Natural killer cell (primary cell): Measurements from ENCODE around the gene TMEM30A. TPM values are rescaled to one million over a fixed set of nuclear protein-coding genes. Genes with fewer than 3 reads are reported as not detected.

Experiments used
- ATAC-seq, 3 donors: fragments of 150-1000 bp in 2 of 3; fragments of 200-7000 bp in 1 of 3; cut with Tn5 transposase; 1 replicate in 1 of 3; 2 replicates in 2 of 3; pipeline ENCODE4 v1.10.0; 2021; ENCODE audit warnings: mild to moderate bottlenecking in 2 of 3, moderate library complexity in 2 of 3
- DNase-seq, 2 donors: peaks; one replicate each; pipeline versions ENCODE4 v3.0.0 to v3.0.0-alpha.2; 2013 to 2021; ENCODE audit warnings: mixed read lengths in 1 of 2
- H3K27ac ChIP-seq: one replicate; pipeline ENCODE4 v1.5.1; 2013; ENCODE audit warnings: mild to moderate bottlenecking, low read length
- H3K27me3 ChIP-seq: one replicate; pipeline ENCODE4 v1.6.1; 2013; ENCODE audit warnings: low read length; ENCODE audit not compliant: control insufficient read depth, insufficient read depth
- H3K36me3 ChIP-seq: one replicate; pipeline ENCODE4 v1.6.1; 2013; ENCODE audit warnings: low read length; ENCODE audit not compliant: control insufficient read depth, insufficient read depth
- H3K4me1 ChIP-seq: one replicate; pipeline ENCODE4 v1.6.1; 2013; ENCODE audit warnings: low read length; ENCODE audit not compliant: control insufficient read depth, insufficient read depth
- H3K4me3 ChIP-seq: one replicate; pipeline ENCODE4 v1.5.1; 2013; ENCODE audit warnings: low read length
- H3K9me3 ChIP-seq: one replicate; pipeline ENCODE4 v1.6.1; 2013; ENCODE audit warnings: low read length; ENCODE audit not compliant: control insufficient read depth, insufficient read depth
- H3K27ac Mint-ChIP-seq, 2 donors: one replicate each; pipeline ENCODE4 v1.8.0; 2022; ENCODE audit warnings: mild to moderate bottlenecking in 2 of 2, mixed read lengths in 2 of 2, moderate library complexity in 1 of 2
- H3K27me3 Mint-ChIP-seq, 2 donors: one replicate each; pipeline ENCODE4 v1.8.0; 2022; ENCODE audit warnings: low read depth in 2 of 2, mixed read lengths in 2 of 2
- H3K36me3 Mint-ChIP-seq: one replicate; pipeline ENCODE4 v1.8.0; 2022; ENCODE audit warnings: mixed read lengths
- H3K4me1 Mint-ChIP-seq, 2 donors: one replicate each; pipeline ENCODE4 v1.8.0; 2022; ENCODE audit warnings: mixed read lengths in 2 of 2
- H3K4me3 Mint-ChIP-seq: one replicate; pipeline ENCODE4 v1.8.0; 2022; ENCODE audit warnings: mild to moderate bottlenecking, moderate library complexity, mixed read lengths
- H3K9me3 Mint-ChIP-seq, 2 donors: one replicate each; pipeline ENCODE4 v1.8.0; 2022; ENCODE audit warnings: mixed read lengths in 2 of 2
- WGBS: methylation state at CpG from one replicate; pipeline ENCODE4 v1.1.7; 2013; ENCODE audit warnings: missing lambda C conversion rate; ENCODE audit not compliant: insufficient coverage; 5-methylcytosine and 5-hydroxymethylcytosine counted together
- intact Hi-C: fragments of 100-400 bp; cut with micrococcal nuclease; formaldehyde crosslinking; loops from one replicate; pipeline ENCODE4 v1.14.2; 2022
- total RNA-seq, 4 donors: library from RNA; stranded (reverse); fragments of 120-200 nt in 1 of 4; gene quantifications; one replicate each; pipeline versions ENCODE4 v1.2.3 to v1.2.4, GENCODE V29; 2013 to 2022
- TF ChIP-seq, protein P1 (sequence below): fragments of 200-600 bp; IDR thresholded peaks from one replicate; pipeline ENCODE4 v1.8.0; 2022; ENCODE audit warnings: antibody characterized with exemption

TMEM30A gene
- total RNA-seq, 3 donors from 2014 or later (not counting 1 experiment from before 2014, with no cell fraction given), result 43.8 to 72.0 (median 60.7) TPM

DNA sequence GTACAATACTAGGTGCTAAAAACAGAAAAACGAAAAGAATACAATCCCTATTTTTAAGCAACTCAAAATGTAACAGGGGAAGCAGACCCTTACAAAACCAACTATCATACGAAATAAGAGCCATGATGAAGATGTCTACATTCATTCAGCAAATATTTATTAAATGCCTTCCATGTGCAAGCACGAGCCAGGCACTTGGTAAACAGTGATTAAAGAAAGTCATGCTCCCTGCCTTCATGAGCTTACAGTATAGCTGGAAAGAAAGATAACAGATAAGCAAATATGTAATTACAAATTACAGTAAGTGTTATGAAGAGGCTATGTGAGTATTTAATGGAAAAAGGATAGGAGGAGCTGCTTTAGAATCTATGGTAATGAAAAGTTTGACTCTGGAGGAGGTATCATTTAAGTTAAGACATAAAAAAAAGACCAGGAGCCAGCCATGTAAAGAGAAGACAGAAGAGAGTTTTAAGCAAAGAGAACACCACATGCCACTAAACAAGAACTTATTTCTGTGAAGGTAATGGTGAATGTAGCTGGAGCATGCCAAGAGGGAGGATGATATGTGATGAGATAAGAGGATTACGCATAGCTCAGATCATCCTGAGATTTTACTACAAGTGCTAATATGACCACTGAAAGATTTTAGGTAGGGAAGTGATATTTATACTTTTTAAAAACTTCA is 21.7 kb downstream of the TMEM30A start:
- Mint-ChIP-seq H3K36me3 (no peaks in the 10 kb centered on the region), H3K27me3 (no peaks in the 10 kb centered on the region), H3K27ac (no peak overlapping the region), H3K4me1 (peaks cover 0 to 7% of the 10 kb centered on the region in 2 donors), H3K9me3 (no peaks in the 10 kb centered on the region), H3K4me3 (no peak overlapping the region)
- H3K36me3 ChIP-seq, result peaks cover 48% of the 10 kb centered on the region
- no peaks in the 10 kb centered on the region for H3K27me3 ChIP-seq
- H3K4me1 ChIP-seq, result no peaks in the 10 kb centered on the region
- ATAC-seq (no peak), DNase-seq (no peak)
- WGBS, result 98% methylated on average over 4 of the region's 4 CpGs
- H3K4me3 ChIP-seq, result no peak overlapping the region
- no peaks in the 10 kb centered on the region for H3K9me3 ChIP-seq
- intact Hi-C loops, result no loop called here
- H3K27ac ChIP-seq, result no peak overlapping the region
- TF ChIP-seq, protein P1, sequence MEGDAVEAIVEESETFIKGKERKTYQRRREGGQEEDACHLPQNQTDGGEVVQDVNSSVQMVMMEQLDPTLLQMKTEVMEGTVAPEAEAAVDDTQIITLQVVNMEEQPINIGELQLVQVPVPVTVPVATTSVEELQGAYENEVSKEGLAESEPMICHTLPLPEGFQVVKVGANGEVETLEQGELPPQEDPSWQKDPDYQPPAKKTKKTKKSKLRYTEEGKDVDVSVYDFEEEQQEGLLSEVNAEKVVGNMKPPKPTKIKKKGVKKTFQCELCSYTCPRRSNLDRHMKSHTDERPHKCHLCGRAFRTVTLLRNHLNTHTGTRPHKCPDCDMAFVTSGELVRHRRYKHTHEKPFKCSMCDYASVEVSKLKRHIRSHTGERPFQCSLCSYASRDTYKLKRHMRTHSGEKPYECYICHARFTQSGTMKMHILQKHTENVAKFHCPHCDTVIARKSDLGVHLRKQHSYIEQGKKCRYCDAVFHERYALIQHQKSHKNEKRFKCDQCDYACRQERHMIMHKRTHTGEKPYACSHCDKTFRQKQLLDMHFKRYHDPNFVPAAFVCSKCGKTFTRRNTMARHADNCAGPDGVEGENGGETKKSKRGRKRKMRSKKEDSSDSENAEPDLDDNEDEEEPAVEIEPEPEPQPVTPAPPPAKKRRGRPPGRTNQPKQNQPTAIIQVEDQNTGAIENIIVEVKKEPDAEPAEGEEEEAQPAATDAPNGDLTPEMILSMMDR, result no peak

DNA sequence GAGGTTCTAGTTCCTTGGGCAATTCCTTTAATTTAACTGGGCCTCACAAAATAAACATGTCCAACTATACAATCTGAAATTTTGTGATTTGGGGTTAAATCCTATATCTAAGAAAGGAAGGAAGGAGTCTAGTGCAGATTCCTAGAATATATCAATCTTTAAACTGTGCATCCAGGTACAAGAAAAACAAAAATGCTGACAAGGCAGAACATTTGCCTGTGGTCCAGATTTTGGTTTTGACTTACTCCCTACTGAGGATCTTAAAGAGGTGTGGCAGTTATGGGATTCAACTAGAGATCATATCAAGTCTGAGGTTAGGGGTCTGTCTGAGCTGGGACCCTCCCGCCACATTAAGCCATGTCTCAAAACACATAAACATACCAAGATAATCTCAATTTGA is 23.3 kb downstream of the TMEM30A start:
- Mint-ChIP-seq H3K4me1 (peaks cover 0 to 8% of the 10 kb centered on the region in 2 donors), H3K4me3 (no peak overlapping the region), H3K9me3 (no peaks in the 10 kb centered on the region), H3K36me3 (no peaks in the 10 kb centered on the region), H3K27me3 (no peaks in the 10 kb centered on the region), H3K27ac (no peak overlapping the region)
- Histone ChIP-seq H3K36me3 (peaks cover 59% of the 10 kb centered on the region), H3K9me3 (no peaks in the 10 kb centered on the region), H3K4me3 (no peak overlapping the region), H3K27me3 (no peaks in the 10 kb centered on the region), H3K27ac (no peak overlapping the region), H3K4me1 (no peaks in the 10 kb centered on the region)
- ATAC-seq (no peak), DNase-seq (no peak)
- 100% methylated on average over 1 of the region's 1 CpG for WGBS
- TF ChIP-seq, protein P1, result no peak
- intact Hi-C loops, result no loop called here

DNA sequence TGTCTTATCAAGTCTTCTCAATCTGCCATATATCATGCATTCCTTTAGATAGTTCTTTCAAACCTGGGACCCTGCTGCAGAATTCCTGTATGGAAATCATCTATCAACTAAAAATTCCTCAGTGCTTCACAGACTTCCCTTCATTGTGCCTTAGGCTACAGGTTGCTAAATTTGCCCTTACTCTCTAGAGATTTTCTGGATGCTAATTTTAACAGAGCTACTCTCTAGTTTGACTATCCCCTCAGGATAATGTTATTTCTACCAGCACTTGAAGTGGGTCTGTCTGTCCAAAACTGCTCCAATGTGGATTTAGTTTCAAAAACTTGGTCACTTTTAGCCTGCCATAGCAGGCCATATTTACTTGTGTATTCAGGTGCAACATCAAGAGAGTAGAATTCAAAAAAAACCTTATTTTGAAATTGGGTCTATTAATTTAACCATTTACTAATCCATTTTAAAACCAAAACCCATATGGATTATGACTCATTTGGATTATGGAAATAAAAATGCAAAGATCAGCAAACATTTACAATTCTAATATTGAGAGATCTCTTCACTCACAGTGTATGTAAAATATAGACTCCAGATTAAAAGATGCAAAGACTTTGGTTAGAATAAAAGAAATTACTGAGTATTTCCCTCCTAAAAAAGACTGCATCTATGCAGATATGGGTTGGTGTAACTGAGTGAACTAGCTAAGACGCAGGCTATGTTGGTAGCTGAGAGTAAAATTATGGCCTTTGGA is 27.1 kb downstream of the TMEM30A start:
- H3K4me1 Mint-ChIP-seq, result peaks cover 0 to 8% of the 10 kb centered on the region in 2 donors
- Histone ChIP-seq H3K36me3 (peaks cover 58% of the 10 kb centered on the region), H3K27me3 (no peaks in the 10 kb centered on the region), H3K4me3 (no peak overlapping the region), H3K4me1 (no peaks in the 10 kb centered on the region), H3K27ac (no peak overlapping the region), H3K9me3 (no peaks in the 10 kb centered on the region)
- H3K36me3 Mint-ChIP-seq, result no peaks in the 10 kb centered on the region
- ATAC-seq (no peak), DNase-seq (no peak)
- TF ChIP-seq, protein P1, result no peak
- no peaks in the 10 kb centered on the region for H3K9me3 Mint-ChIP-seq
- no CpG with 5 or more reads among the region's 1 CpG for WGBS
- intact Hi-C loops, result no loop called here
- no peak overlapping the region for H3K4me3 Mint-ChIP-seq
- no peak overlapping the region for H3K27ac Mint-ChIP-seq
- H3K27me3 Mint-ChIP-seq, result no peaks in the 10 kb centered on the region
